Measurements from ENCODE around the gene RHOBTB1.
"Not testable (repeated sequence)": the region's sequence is repeated elsewhere in the genome, so short reads cannot be mapped to it uniquely, and the experiment has no call there.

- not testable (repeated sequence) for TF ChIP-seq CTCF, EZH2phosphoT487, EZH2 (IDR thresholded peaks at IDR 0.05)
Observed at GRCh38 chr10:60906825-60907224, 37.2 kb downstream of the RHOBTB1 start.
